ELR (cell line): ENCODE data around the gene PPFIA4.

Experiments used
- DNase-seq: peaks from one replicate; pipeline ENCODE4 v3.0.0-alpha.2; 2015; ENCODE audit warnings: low read depth

The PPFIA4 gene

GRCh38 chr1:203082571-203083462 lies 56.5 kb downstream of the PPFIA4 start:
- no peak for DNase-seq

DNA sequence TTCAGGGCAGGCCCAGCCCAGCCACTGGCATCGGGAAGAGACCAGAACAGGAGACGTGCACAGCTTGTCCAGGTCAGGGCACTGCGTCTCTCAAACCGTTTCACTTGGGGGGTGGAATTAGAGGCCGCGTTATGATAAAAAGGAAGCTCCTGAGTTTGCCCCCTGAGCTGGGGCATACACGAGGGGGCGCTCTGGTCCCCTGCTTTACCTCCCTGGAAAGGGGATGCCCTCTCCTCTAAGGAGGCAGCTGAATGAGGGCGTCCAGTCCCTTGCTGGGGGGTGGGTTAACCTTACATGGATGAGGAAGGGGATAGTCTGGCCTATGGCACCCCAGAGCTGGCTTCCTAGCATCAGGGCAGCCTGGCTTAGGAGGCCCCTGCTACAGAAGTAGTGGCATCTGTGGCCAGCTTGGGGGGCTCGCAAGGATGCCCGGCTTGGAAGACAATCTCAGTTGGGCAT lies 57.2 kb downstream of the PPFIA4 start:
- DNase-seq, result no peak

DNA sequence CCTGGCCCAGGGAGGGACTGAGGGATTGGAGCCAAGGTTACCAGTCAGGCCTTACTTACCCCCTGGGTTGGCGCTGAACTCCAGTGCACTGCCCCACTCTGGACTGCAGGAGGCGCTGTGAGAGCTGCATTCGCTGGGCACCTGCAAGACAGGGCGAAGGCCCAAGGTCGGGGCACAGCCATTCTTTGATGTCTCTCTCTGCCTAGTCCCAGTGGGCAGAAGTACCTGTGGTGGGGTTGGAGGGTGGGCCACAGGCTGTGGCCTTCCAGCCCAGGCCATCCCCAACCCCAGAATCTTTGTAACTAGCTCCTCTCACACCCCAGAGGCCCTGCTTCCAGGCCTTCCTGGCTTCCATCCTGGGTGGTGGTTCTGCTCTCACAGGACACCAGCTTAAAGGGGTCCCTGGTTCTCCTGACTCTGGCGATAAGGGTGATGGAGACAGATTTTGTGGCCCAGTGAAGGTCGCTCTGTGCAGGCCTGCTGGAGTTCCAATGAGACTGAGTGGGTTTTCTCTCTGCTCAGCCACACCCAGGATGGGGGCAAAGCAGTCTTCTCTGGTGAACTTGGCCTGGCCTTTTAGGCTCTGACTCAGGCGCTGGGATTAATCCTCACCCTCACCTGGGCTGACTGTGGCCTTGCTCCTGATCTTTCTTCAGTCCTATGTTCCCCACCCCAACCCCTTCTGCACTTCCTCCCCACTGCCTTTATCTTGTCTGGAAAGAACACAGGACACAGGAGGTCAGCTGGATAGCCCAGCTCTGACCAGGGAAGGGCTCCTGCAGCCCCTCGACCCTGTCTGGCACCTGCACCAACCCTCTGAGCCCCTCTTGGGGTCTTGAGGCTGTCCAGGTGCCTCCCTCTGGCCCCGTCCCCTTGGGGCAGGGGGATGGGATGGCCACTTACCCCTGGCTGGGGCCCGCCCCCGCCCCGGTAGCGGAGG lies 58.6 kb downstream of the PPFIA4 start:
- DNase-seq, result no peak

GRCh38 chr1:203085528-203086406 lies 59.5 kb downstream of the PPFIA4 start, which contains the start of gene MYOG:
TSS of gene MYOG (minus strand) at chr1:203086012. CDS start at chr1:203085961, 51 bp downstream.
- no peak for DNase-seq

GRCh38 chr1:203086992-203087763 lies 60.9 kb downstream of the PPFIA4 start:
- no peak for DNase-seq

DNA sequence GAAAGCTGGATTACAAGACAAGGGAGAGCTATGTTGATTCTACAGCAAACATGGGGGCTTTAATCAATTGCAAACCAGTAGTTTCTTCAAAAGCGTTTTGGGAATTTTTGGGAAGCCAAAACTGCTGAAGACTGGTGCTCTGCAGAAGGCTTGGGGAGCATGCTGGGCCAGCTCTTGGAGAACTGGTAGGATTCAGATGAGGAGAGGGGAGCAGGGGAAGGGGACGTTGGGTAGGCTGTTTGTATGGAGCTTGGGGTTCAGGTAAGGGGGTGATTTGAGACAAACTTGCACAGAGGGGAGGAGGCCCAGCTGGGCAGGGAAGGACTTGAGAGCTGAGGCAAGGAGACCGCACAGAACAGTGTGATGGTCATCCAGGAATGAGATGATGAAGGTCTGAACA lies 62.1 kb downstream of the PPFIA4 start:
- no peak for DNase-seq

DNA sequence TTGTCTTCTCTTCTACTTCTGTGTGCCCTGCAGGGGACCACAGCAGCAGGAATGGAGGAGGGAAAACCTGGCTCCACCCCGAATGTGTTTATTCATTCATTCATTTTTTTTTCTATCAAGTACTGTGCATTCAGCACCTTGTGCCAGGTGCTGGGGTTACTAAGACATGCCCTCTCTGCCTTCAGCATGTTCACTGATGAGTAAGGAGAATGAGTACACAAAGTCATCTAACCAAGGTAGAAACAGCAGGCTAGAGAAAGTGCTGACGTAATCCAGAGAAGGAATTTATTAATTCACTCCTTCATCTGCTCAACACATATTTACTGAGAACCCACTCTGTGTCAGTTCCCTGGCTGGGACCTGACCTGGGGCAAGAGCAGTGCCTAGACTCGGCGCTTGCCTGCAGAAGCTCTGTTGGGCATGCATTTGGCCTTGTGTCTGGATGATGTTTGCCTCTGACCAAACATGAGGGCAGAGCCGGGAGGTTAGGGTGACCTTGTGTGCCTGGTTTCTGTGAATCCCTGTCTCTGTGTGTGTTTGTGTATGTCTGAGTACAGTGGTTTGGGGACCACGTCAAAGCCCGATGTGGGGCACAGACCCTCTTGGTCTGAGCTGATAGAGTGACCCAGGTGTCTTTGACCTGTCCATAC lies 62.8 kb downstream of the PPFIA4 start:
- DNase-seq, result no peak

- no peak for DNase-seq
These were observed 63.4 kb downstream of the PPFIA4 start for GRCh38 chr1:203089651-203090045.

GRCh38 chr1:203090421-203091198 lies 64.3 kb downstream of the PPFIA4 start:
- DNase-seq, result no peak

DNA sequence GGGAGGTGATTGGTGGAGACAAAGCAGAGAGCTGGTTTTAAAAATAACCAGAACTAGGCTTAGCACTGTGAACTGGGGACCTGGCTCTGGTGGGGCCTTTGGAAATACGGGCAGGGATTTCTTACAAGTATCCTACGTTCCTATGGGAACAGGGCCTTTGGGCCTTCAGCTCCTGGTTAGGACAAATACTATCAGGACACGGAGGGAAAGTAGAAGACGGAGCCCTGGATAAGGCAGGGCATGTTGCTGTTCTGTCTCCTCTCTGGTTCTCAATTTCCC lies 64.8 kb downstream of the PPFIA4 start:
- no peak for DNase-seq

DNA sequence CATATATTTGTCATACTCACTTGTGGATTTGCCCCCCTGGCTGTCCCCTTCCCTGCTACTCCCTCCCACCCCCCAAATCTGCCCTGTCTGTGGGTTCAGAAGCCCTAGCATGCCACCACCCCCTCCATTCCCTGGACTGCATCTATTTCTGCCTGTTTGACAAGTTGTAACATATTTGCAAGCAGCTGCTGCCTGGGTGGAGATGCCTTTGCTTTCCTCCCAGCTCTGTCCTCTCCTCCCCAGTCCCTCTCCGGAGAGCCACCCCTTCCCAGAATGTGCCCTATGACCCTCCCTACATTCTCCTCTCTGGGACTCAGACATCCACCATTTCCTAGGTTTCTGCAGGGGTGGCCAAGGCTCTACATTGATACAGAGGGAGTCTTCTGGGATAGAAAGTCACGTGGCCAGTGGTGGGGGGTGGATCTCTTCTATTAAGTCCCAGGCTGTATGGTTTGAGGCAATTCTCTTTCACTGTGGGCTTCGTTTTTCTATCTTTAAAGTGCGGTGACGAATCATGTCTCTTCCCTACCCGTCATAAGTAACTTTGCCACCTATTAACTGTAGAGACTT lies 65.6 kb downstream of the PPFIA4 start:
- no peak for DNase-seq

- no peak for DNase-seq
These were observed 67.6 kb downstream of the PPFIA4 start for GRCh38 chr1:203093754-203094410.

DNA sequence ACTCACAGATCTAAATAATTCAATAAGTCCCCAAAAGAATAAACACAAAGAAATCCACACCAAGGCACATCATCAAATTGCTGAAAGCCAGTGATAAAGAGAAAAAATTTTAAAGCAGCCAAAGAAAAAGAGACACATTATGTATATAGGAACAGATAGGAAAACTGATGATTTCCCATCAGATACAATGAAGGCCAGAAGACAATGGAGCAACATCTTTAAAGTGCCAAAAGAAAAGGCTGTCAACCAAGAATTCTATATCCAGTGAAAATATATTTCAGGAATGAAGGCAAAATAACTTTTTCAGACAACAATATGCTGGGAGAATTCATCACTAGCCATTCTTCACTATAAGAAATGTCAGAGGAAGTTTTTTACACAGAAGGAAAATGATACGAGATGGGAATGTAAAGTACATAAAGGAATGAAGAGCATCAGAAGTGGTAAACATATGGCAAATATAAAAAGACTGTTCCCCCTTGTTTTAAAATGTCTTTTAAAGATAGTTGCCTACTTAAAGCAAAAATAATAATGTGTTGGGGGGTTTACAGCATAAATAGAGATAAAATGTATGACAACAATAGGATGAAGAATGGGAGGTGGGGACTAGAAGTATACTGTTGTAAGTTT lies 68.9 kb downstream of the PPFIA4 start:
- no peak for DNase-seq

GRCh38 chr1:203096566-203096965 lies 70.3 kb downstream of the PPFIA4 start:
- no peak for DNase-seq

DNA sequence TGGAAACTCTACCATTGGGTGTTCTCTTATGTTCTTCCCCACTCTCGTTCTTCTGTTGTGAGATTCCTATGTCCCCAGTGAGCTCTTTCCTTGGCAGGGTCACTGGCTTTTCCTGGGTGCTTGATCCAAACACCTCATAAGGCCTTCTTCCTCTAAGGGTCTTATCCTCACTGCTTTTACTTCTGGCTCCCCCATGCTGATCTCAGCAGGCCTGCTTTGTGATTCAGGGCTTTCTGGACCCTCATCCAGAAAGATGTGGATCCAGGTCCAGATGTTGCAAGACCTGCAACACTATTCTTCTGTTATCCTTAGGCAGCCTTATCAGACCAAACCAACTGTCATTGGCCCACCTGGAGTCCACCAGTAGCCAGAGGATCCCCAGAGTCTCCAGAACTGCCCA lies 70.7 kb downstream of the PPFIA4 start:
- no peak for DNase-seq

DNA sequence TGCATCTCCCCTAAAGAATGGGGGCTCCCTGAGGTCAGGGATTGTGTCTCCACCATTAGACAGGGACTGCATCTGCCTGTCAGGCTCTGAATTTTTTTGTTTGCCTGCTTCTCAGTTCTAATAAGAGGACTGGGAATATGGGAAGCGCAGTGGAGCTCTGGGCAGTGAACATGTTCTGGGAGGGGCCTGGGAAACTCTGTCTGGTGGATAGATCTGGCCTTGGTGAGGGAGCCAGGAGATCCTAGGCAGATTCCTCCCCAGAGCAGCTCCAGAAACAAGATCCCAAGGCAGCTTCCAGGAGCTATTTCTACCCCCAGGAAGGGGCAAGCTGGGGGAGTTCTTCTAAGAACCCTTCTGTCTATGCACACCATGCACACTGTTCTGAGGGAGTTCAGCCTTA lies 72.2 kb downstream of the PPFIA4 start:
- DNase-seq, result no peak

DNA sequence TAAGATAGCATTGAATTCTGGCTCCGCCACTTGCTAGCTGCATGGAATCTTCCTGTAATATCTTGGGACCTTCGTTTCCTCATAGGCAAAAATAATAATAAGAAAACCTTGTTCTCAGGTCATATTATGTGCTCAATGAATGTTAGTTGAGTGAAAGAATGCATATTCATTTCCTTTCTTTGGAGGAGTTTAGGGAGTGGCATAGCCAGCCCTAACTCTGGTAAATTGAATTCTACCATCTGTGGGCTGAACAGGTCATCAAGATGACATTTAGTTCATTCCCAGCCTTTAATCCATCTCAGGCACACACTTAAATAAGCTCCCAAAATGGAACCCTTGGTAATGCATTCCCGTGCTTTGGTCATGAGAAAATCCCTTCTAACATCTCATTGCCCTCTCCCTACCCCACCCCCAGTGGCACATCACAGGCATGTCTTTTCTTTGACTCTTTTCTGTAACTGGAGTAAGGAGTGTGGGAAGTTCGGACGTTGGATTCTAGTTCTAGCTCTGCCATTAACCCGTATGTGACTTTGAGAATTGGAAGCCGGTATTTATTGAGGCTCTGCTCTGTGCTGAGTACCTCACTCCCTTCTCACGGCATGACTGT lies 72.7 kb downstream of the PPFIA4 start:
- DNase-seq, result no peak
